H1 (cell line): ENCODE measurements around the gene C1RL.

ENCODE experiments used
- MAFK ChIP-seq: IDR thresholded peaks from 2 replicates; pipeline ENCODE4 v1.6.1; 2012; ENCODE audit warnings: low read depth, mild to moderate bottlenecking, improper control_type of control experiment, low read length
- POLR2AphosphoS5 ChIP-seq: IDR thresholded peaks from 2 replicates; pipeline ENCODE4 v1.6.1; 2011; ENCODE audit warnings: low read depth, low read length
- TF ChIP-seq, protein P1 (sequence below), 3 experiments: IDR thresholded peaks; 1 replicate in 2 of 3; 2 replicates in 1 of 3; pipeline versions ENCODE4 v1.5.1 to v1.6.1; 2011; ENCODE audit warnings: low read length in 3 of 3, mild to moderate bottlenecking in 3 of 3, inconsistent platforms in 2 of 3, low read depth in 1 of 3, moderate library complexity in 1 of 3; ENCODE audit not compliant: insufficient read depth in 1 of 3; ENCODE audit errors: control extremely low read depth in 1 of 3

DNA sequence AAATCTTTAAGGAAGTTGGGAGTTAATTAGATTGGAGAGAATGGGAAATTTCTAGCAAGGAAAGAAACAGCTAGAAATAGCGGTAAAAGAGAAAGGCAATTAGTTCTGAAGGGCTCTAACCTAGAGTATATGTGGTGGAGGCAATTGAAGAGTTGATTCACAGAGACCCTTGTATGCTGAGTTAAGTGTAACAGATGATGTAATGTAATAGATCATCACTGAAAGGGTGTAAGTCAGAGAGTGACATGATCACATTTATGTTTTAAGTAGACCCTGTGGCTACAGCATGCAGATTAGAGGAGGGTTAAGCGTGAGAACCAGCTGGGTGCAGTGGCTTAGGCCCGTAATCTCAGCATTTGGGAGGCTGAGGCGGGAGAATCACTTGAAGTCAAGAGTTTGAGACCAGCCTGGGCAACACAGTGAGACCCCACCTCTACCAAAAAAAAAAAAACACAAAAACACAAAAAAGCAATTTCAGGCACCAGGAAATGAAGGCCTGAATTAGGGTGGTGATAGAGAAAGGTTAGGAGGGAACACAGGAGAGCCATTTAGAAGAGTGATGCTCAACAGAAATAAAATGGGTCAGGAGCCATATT lies 16.7 kb upstream of the C1RL start:
- TF ChIP-seq, protein P1, sequence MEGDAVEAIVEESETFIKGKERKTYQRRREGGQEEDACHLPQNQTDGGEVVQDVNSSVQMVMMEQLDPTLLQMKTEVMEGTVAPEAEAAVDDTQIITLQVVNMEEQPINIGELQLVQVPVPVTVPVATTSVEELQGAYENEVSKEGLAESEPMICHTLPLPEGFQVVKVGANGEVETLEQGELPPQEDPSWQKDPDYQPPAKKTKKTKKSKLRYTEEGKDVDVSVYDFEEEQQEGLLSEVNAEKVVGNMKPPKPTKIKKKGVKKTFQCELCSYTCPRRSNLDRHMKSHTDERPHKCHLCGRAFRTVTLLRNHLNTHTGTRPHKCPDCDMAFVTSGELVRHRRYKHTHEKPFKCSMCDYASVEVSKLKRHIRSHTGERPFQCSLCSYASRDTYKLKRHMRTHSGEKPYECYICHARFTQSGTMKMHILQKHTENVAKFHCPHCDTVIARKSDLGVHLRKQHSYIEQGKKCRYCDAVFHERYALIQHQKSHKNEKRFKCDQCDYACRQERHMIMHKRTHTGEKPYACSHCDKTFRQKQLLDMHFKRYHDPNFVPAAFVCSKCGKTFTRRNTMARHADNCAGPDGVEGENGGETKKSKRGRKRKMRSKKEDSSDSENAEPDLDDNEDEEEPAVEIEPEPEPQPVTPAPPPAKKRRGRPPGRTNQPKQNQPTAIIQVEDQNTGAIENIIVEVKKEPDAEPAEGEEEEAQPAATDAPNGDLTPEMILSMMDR (IDR thresholded peaks at IDR 0.05; ENCODE audit: control extremely low read depth in 1 of 3, insufficient read depth in 1 of 3, low read depth in 1 of 3, low read length in 3 of 3), result no peak
- no peak for TF ChIP-seq MAFK
- TF ChIP-seq POLR2AphosphoS5, result no peak
